Stomach (tissue), 9 donors: ENCODE measurements around the gene PRKCA. TPM values are rescaled to one million over a fixed set of nuclear protein-coding genes. Genes with fewer than 3 reads are reported as not detected.

Experiments used
- DNase-seq, 2 donors: peaks; one replicate each; pipeline versions ENCODE4 v3.0.0 to v3.0.0-alpha.2; 2013 to 2019
- H3K27ac ChIP-seq, 5 donors: fragments of 200-600 bp in 4 of 5; sonication (generic) in 4 of 5; one replicate each; pipeline ENCODE4 v1.5.1; 2013 to 2019; ENCODE audit warnings: mild to moderate bottlenecking in 1 of 5, moderate library complexity in 1 of 5
- H3K27me3 ChIP-seq, 3 donors: fragments of 200-600 bp; sonication (generic); one replicate each; pipeline ENCODE4 v1.5.1; 2017 to 2019; ENCODE audit warnings: mixed run types in 1 of 3
- H3K36me3 ChIP-seq, 4 donors: fragments of 200-600 bp; sonication (generic); 1 replicate in 3 of 4; 2 replicates in 1 of 4; pipeline ENCODE4 v1.5.1; 2016 to 2019
- H3K4me1 ChIP-seq, 4 donors: fragments of 200-600 bp; sonication (generic); one replicate each; pipeline ENCODE4 v1.5.1; 2016 to 2019
- H3K4me3 ChIP-seq, 4 donors: fragments of 200-600 bp; sonication (generic) in 3 of 4; one replicate each; pipeline ENCODE4 v1.5.1; 2016 to 2019; ENCODE audit warnings: mild to moderate bottlenecking in 1 of 4
- H3K9me3 ChIP-seq, 4 donors: fragments of 200-600 bp; sonication (generic); one replicate each; pipeline ENCODE4 v1.5.1; 2016 to 2019
- CTCF ChIP-seq, 7 experiments: fragments of 450-650 bp in 4 of 7; fragments of 200-600 bp in 3 of 7; sonication (generic) in 3 of 7; IDR thresholded peaks; one replicate each; pipeline ENCODE4 v1.5.1; 2016 to 2019; ENCODE audit warnings: antibody characterized with exemption in 7 of 7, control low read depth in 2 of 7, mild to moderate bottlenecking in 1 of 7
- EP300 ChIP-seq: sonication (generic); formaldehyde crosslinking; IDR thresholded peaks from one replicate; pipeline ENCODE4 v1.6.1; 2017; ENCODE audit warnings: antibody characterized with exemption
- POLR2A ChIP-seq, 4 donors: fragments of 450-650 bp; IDR thresholded peaks; one replicate each; pipeline ENCODE4 v1.6.1; 2016; ENCODE audit warnings: antibody characterized with exemption in 4 of 4, control low read depth in 2 of 4, mild to moderate bottlenecking in 1 of 4, moderate library complexity in 1 of 4
- POLR2AphosphoS5 ChIP-seq, 3 donors: sonication (generic); formaldehyde crosslinking; IDR thresholded peaks; one replicate each; pipeline ENCODE4 v1.6.1; 2016; ENCODE audit warnings: antibody characterized with exemption in 3 of 3
- WGBS, 5 donors: extraction: QIAGEN DNeasy Blood & Tissue Kit in 3 of 5; methylation state at CpG; one replicate each; pipeline versions ENCODE4 v1.1.5 to v1.1.7; 2013 to 2018; 5-methylcytosine and 5-hydroxymethylcytosine counted together
- intact Hi-C: fragments of 100-400 bp; cut with DNase I; formaldehyde crosslinking; loops from one replicate; pipeline ENCODE4 v1.15.1; 2023; ENCODE audit warnings: low total_unique reads
- polyA plus RNA-seq, 3 donors: library from polyadenylated mRNA; stranded (reverse); fragments of 200-250 nt; gene quantifications; one replicate each; pipeline ENCODE4 v1.2.3, GENCODE V29; 2013
- total RNA-seq, 5 donors: library from RNA; depleted of rRNA; stranded (reverse); fragments of >200 nt; gene quantifications; one replicate each; pipeline versions ENCODE4 v1.1.0 to v1.2.3, GENCODE V29; 2014 to 2016
- donor health status: healthy with polysubstance abuse.
- donor health status: Bipolar disorder and iron deficiency.
- donor health status: healthy.

PRKCA gene
- total and polyA plus RNA-seq, 8 donors, result 2.1 to 41.1 (median 12.2) TPM

- peaks cover 0 to 65% (median 35%) of the 10 kb centered on the region in 4 donors for H3K4me1 ChIP-seq
- intact Hi-C loops, result no loop called here
- DNase-seq, result peak in 1 of 2 donors; percentile 41
- H3K4me3 ChIP-seq, result no peak overlapping the region
- H3K9me3 ChIP-seq, result no peaks in the 10 kb centered on the region
- 62 to 80% (median 76%) methylated on average over 5 of the region's 5 CpGs for WGBS, 5 donors
- H3K27ac ChIP-seq, result peak overlapping the region in 4 of 5 donors; percentile 28 to 80 (median 54)
- no peaks in the 10 kb centered on the region for H3K36me3 ChIP-seq
- H3K27me3 ChIP-seq, result no peaks in the 10 kb centered on the region
- TF ChIP-seq CTCF (IDR thresholded peaks at IDR 0.05), result no peak
Observed at GRCh38 chr17:66432996-66433551, 130.7 kb downstream of the PRKCA start.

GRCh38 chr17:66435182-66435581 lies 132.8 kb downstream of the PRKCA start:
- intact Hi-C loops, result no loop called here
- Histone ChIP-seq H3K27me3 (no peaks in the 10 kb centered on the region), H3K4me1 (peaks cover 0 to 63% (median 35%) of the 10 kb centered on the region in 4 donors), H3K27ac (no peak overlapping the region), H3K9me3 (no peaks in the 10 kb centered on the region), H3K36me3 (no peaks in the 10 kb centered on the region), H3K4me3 (no peak overlapping the region)
- DNase-seq, result no peak
- WGBS, 5 donors, result 77 to 93% (median 88%) methylated on average over 10 of the region's 10 CpGs
- no peak for TF ChIP-seq POLR2A (IDR thresholded peaks at IDR 0.05)
- TF ChIP-seq CTCF (IDR thresholded peaks at IDR 0.05), result no peak

GRCh38 chr17:66436631-66437030 lies 134.2 kb downstream of the PRKCA start:
- no peaks in the 10 kb centered on the region for H3K9me3 ChIP-seq
- no peak for DNase-seq
- TF ChIP-seq POLR2A (IDR thresholded peaks at IDR 0.05) (no peak), CTCF (IDR thresholded peaks at IDR 0.05) (no peak)
- H3K27me3 ChIP-seq, result no peaks in the 10 kb centered on the region
- H3K4me3 ChIP-seq, result no peak overlapping the region
- intact Hi-C loops, result no loop called here
- 85 to 93% (median 92%) methylated on average over 6 of the region's 6 CpGs for WGBS, 5 donors
- H3K36me3 ChIP-seq, result no peaks in the 10 kb centered on the region
- H3K27ac ChIP-seq, result no peak overlapping the region
- H3K4me1 ChIP-seq, result peaks cover 0 to 56% (median 28%) of the 10 kb centered on the region in 4 donors

- WGBS, 5 donors, result 58 to 92% (median 70%) methylated on average over 5 of the region's 5 CpGs
- intact Hi-C loops, result no loop called here
- H3K27ac ChIP-seq, result no peak overlapping the region
- H3K36me3 ChIP-seq, result no peaks in the 10 kb centered on the region
- no peak overlapping the region for H3K4me3 ChIP-seq
- TF ChIP-seq POLR2A (IDR thresholded peaks at IDR 0.05) (no peak), POLR2AphosphoS5 (IDR thresholded peaks at IDR 0.05) (no peak), EP300 (no peak), CTCF (IDR thresholded peaks at IDR 0.05) (no peak)
- H3K27me3 ChIP-seq, result no peaks in the 10 kb centered on the region
- peaks cover 0 to 54% (median 23%) of the 10 kb centered on the region in 4 donors for H3K4me1 ChIP-seq
- DNase-seq, result no peak
- no peaks in the 10 kb centered on the region for H3K9me3 ChIP-seq
Observed at GRCh38 chr17:66437476-66438026, 135.1 kb downstream of the PRKCA start.
